Uterus (tissue), 2 donors: ENCODE data around the gene SSX4B.

Experiments
- POLR2A ChIP-seq, 2 donors: fragments of 450-650 bp; IDR thresholded peaks; one replicate each; pipeline ENCODE4 v1.6.1; 2016; ENCODE audit warnings: antibody characterized with exemption in 2 of 2, mild to moderate bottlenecking in 1 of 2, moderate library complexity in 1 of 2
- TF ChIP-seq, protein P1 (sequence below), 4 experiments: fragments of 200-600 bp in 2 of 4; fragments of 450-650 bp in 2 of 4; sonication (generic) in 2 of 4; IDR thresholded peaks; one replicate each; pipeline ENCODE4 v1.5.1; 2016 to 2019; ENCODE audit warnings: antibody characterized with exemption in 4 of 4, mild to moderate bottlenecking in 2 of 4, moderate library complexity in 1 of 4

DNA sequence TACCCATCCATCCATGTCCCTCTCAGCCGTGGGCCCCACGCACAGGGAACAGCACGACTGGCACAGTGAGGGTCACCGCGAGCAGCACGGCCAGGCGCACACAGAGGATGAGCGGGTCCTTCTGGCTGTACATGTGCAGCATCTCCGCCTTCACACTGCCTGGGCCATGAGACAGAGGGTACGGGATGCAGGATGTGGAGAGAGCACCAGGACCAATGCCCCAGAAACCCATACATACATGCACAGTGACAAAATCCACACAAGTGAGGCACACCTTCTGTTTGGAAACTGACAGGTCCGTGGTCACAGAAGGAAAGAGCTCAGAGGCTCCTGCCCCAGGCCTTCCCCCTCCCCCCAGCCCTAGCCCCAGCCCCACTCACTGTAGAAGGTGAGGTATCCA lies 48.8 kb upstream of the SSX4B start:
- TF ChIP-seq, protein P1, sequence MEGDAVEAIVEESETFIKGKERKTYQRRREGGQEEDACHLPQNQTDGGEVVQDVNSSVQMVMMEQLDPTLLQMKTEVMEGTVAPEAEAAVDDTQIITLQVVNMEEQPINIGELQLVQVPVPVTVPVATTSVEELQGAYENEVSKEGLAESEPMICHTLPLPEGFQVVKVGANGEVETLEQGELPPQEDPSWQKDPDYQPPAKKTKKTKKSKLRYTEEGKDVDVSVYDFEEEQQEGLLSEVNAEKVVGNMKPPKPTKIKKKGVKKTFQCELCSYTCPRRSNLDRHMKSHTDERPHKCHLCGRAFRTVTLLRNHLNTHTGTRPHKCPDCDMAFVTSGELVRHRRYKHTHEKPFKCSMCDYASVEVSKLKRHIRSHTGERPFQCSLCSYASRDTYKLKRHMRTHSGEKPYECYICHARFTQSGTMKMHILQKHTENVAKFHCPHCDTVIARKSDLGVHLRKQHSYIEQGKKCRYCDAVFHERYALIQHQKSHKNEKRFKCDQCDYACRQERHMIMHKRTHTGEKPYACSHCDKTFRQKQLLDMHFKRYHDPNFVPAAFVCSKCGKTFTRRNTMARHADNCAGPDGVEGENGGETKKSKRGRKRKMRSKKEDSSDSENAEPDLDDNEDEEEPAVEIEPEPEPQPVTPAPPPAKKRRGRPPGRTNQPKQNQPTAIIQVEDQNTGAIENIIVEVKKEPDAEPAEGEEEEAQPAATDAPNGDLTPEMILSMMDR (IDR thresholded peaks at IDR 0.05), result no peak
- no peak for TF ChIP-seq POLR2A (IDR thresholded peaks at IDR 0.05)
